Suprapubic skin (tissue), 4 donors: Measurements from ENCODE around the gene USP6NL. TPM values are rescaled to one million over a fixed set of nuclear protein-coding genes. Genes with fewer than 3 reads are reported as not detected.
A peak's percentile ranks its signal among the peaks of the same experiment; 100 is the strongest.

ENCODE experiments used
- DNase-seq, 2 donors: peaks; one replicate each; pipeline ENCODE4 v3.0.0-alpha.2; 2019; ENCODE audit warnings: low spot score in 2 of 2
- H3K27ac ChIP-seq: fragments of 200-600 bp; sonication (generic); one replicate; pipeline ENCODE4 v1.5.1; 2019
- H3K27me3 ChIP-seq: fragments of 200-600 bp; sonication (generic); one replicate; pipeline ENCODE4 v1.5.1; 2019
- H3K36me3 ChIP-seq: fragments of 200-600 bp; sonication (generic); one replicate; pipeline ENCODE4 v1.5.1; 2019
- H3K4me1 ChIP-seq: fragments of 200-600 bp; sonication (generic); one replicate; pipeline ENCODE4 v1.5.1; 2019
- H3K4me3 ChIP-seq: fragments of 200-600 bp; sonication (generic); one replicate; pipeline ENCODE4 v1.5.1; 2019; ENCODE audit warnings: mild to moderate bottlenecking
- H3K9me3 ChIP-seq: fragments of 200-600 bp; sonication (generic); one replicate; pipeline ENCODE4 v1.5.1; 2019
- CTCF ChIP-seq, 2 donors: fragments of 200-600 bp in 1 of 2; fragments of 450-650 bp in 1 of 2; sonication (generic) in 1 of 2; IDR thresholded peaks; one replicate each; pipeline ENCODE4 v1.5.1; 2016 to 2019; ENCODE audit warnings: antibody characterized with exemption in 2 of 2, mild to moderate bottlenecking in 1 of 2, moderate library complexity in 1 of 2
- EP300 ChIP-seq: sonication (generic); formaldehyde crosslinking; IDR thresholded peaks from one replicate; pipeline ENCODE4 v1.6.1; 2017; ENCODE audit warnings: antibody characterized with exemption
- POLR2A ChIP-seq, 2 donors: fragments of 450-650 bp; IDR thresholded peaks; one replicate each; pipeline ENCODE4 v1.6.1; 2017; ENCODE audit warnings: antibody characterized with exemption in 2 of 2, mild to moderate bottlenecking in 2 of 2, moderate library complexity in 2 of 2
- POLR2AphosphoS5 ChIP-seq, 3 donors: sonication (generic); formaldehyde crosslinking; IDR thresholded peaks; one replicate each; pipeline ENCODE4 v1.6.1; 2017; ENCODE audit warnings: antibody characterized with exemption in 3 of 3
- WGBS: methylation state at CpG from one replicate; pipeline ENCODE4 v1.1.5; 2018; 5-methylcytosine and 5-hydroxymethylcytosine counted together
- total RNA-seq, 4 donors: library from RNA; depleted of rRNA; stranded (reverse); fragments of >200 nt; gene quantifications; one replicate each; pipeline ENCODE4 v1.1.0, GENCODE V29; 2016

Gene USP6NL
- total RNA-seq, 4 donors from 2014 or later = 23.2 to 33.8 (median 27.7) TPM

GRCh38 chr10:11473128-11473760 lies 138.2 kb downstream of the USP6NL start:
- Histone ChIP-seq H3K9me3 (no peaks in the 10 kb centered on the region), H3K36me3 (peaks cover 4% of the 10 kb centered on the region), H3K4me1 (no peaks in the 10 kb centered on the region), H3K4me3 (no peak overlapping the region), H3K27me3 (no peaks in the 10 kb centered on the region), H3K27ac (no peak overlapping the region)
- DNase-seq = no peak
- WGBS = 68% methylated on average over 12 of the region's 12 CpGs
- no peak for TF ChIP-seq POLR2AphosphoS5 (IDR thresholded peaks at IDR 0.05)
- TF ChIP-seq CTCF (IDR thresholded peaks at IDR 0.05) = no peak
- no peak for TF ChIP-seq EP300
- no peak for TF ChIP-seq POLR2A (IDR thresholded peaks at IDR 0.05)

GRCh38 chr10:11472158-11472753 lies 139.2 kb downstream of the USP6NL start:
- TF ChIP-seq POLR2AphosphoS5 (IDR thresholded peaks at IDR 0.05) (no peak), CTCF (IDR thresholded peaks at IDR 0.05) (peak; percentile 72)
- H3K27me3 ChIP-seq = no peaks in the 10 kb centered on the region
- H3K4me3 ChIP-seq = no peak overlapping the region
- 71% methylated on average over 8 of the region's 8 CpGs for WGBS
- H3K27ac ChIP-seq = no peak overlapping the region
- H3K4me1 ChIP-seq = no peaks in the 10 kb centered on the region
- DNase-seq = no peak
- H3K36me3 ChIP-seq = peaks cover 4% of the 10 kb centered on the region
- H3K9me3 ChIP-seq = no peaks in the 10 kb centered on the region

GRCh38 chr10:11469575-11470391 lies 141.7 kb downstream of the USP6NL start:
- peaks cover 4% of the 10 kb centered on the region for H3K36me3 ChIP-seq
- H3K9me3 ChIP-seq = no peaks in the 10 kb centered on the region
- H3K27ac ChIP-seq = no peak overlapping the region
- no peak for DNase-seq
- no peaks in the 10 kb centered on the region for H3K4me1 ChIP-seq
- no peak overlapping the region for H3K4me3 ChIP-seq
- WGBS = 90% methylated on average over 22 of the region's 22 CpGs
- no peaks in the 10 kb centered on the region for H3K27me3 ChIP-seq
- no peak for TF ChIP-seq POLR2AphosphoS5 (IDR thresholded peaks at IDR 0.05)
- no peak for TF ChIP-seq CTCF (IDR thresholded peaks at IDR 0.05)
- TF ChIP-seq EP300 = no peak
- no peak for TF ChIP-seq POLR2A (IDR thresholded peaks at IDR 0.05)

DNA sequence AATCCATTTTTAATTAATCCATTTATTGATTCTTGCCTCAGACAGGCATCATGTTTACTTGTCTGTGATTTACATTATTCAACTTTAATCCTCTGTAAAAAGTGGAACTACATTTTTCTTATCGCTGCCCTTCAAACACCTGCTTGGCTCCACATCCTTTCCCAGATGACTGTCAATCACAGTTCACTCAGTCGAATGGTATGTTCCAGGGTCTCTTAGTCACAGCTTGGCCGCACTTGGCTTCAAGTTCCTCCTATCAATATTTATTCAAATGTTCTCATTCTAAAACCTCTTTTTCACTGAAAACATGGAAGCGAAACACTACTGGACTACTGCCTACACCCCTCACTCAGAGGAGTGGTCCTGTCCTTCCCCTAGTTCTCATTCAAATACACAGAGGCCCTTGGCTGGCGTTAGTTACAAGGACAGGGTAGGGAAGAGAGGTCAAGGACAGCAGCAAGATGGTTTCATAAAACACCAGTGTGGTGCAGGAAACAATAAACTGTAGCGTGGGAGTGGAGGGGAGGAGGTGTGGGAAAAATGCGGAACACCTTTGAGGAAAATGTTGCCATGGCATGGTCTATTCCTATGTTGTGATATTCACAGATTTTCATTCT lies 143.2 kb downstream of the USP6NL start:
- 87% methylated on average over 7 of the region's 7 CpGs for WGBS
- Histone ChIP-seq H3K9me3 (no peaks in the 10 kb centered on the region), H3K36me3 (peaks cover 13% of the 10 kb centered on the region), H3K4me1 (no peaks in the 10 kb centered on the region), H3K27me3 (no peaks in the 10 kb centered on the region), H3K27ac (no peak overlapping the region), H3K4me3 (no peak overlapping the region)
- no peak for DNase-seq
- TF ChIP-seq POLR2AphosphoS5 (IDR thresholded peaks at IDR 0.05) = no peak
- TF ChIP-seq EP300 = no peak
- TF ChIP-seq CTCF (IDR thresholded peaks at IDR 0.05) = no peak
- no peak for TF ChIP-seq POLR2A (IDR thresholded peaks at IDR 0.05)

DNA sequence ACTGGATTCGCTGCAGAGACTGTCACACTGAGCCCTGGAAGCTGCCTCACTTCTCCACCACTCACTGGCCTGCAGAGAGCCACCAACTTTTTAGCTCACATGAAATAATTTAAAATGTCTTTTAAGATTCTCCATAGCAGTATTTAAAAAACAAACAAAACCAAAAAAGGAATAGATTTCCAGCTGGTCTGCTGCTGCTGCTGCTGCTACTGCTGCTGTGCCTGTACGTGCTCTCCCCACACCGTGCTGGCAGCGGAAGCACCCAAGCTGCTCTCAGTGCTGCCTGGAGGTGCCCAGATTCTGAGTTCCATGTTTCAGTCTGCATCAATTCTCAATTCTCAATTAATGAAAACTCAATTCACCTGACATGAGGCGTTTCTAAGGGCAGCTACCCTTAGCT lies 146.0 kb downstream of the USP6NL start:
- H3K4me3 ChIP-seq = no peak overlapping the region
- no peak overlapping the region for H3K27ac ChIP-seq
- TF ChIP-seq EP300 = no peak
- no peak for TF ChIP-seq CTCF (IDR thresholded peaks at IDR 0.05)
- TF ChIP-seq POLR2A (IDR thresholded peaks at IDR 0.05) = no peak
- no peak for TF ChIP-seq POLR2AphosphoS5 (IDR thresholded peaks at IDR 0.05)
- peaks cover 24% of the 10 kb centered on the region for H3K36me3 ChIP-seq
- no peaks in the 10 kb centered on the region for H3K9me3 ChIP-seq
- H3K4me1 ChIP-seq = no peaks in the 10 kb centered on the region
- WGBS = 87% methylated on average over 5 of the region's 5 CpGs
- DNase-seq = no peak
- H3K27me3 ChIP-seq = no peaks in the 10 kb centered on the region
